ENCODE data around the gene NFXL1.

DNA sequence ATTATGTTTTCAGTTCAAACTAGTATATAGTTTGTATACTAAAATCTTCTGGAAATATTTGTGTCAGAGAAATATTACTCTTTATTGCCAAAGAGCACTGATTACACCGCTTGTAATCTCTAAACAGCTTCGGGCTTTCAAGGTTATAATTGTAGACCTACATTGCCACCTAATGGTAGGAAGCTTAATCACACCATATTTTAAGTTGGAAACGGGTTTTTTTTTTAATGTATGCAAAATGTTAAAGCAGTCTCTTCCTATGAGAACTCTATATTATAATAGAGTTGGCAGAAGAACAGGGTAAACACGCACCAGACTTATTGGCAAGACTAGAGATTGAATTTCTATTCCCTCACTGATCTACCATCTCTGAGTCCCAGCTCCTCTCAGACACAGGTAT lies 19.5 kb upstream of the NFXL1 start:
- no peak for TF ChIP-seq GATA2 (IDR thresholded peaks at IDR 0.05; ENCODE audit: low read depth, low read length)
- TF ChIP-seq GATA3 (IDR thresholded peaks at IDR 0.05; ENCODE audit: low read depth, low read length): no peak
